Muscle of leg (tissue), 11 donors: ENCODE results near the gene TJAP1. TPM values are rescaled to one million over a fixed set of nuclear protein-coding genes. Genes with fewer than 3 reads are reported as not detected.

Source experiments
- DNase-seq: peaks from one replicate; pipeline ENCODE4 v3.0.0; 2013
- H3K27ac ChIP-seq: one replicate; pipeline ENCODE4 v1.5.1; 2013; ENCODE audit warnings: mild to moderate bottlenecking, low read length, control low read depth
- H3K27me3 ChIP-seq: one replicate; pipeline ENCODE4 v1.6.1; 2013; ENCODE audit warnings: low read length; ENCODE audit not compliant: control insufficient read depth, insufficient read depth
- H3K36me3 ChIP-seq: one replicate; pipeline ENCODE4 v1.6.1; 2013; ENCODE audit warnings: low read length; ENCODE audit not compliant: control insufficient read depth, insufficient read depth
- H3K4me1 ChIP-seq: one replicate; pipeline ENCODE4 v1.6.1; 2013; ENCODE audit warnings: low read length; ENCODE audit not compliant: control insufficient read depth, insufficient read depth
- H3K4me3 ChIP-seq: one replicate; pipeline ENCODE4 v1.5.1; 2013; ENCODE audit warnings: low read length, control low read depth
- H3K9me3 ChIP-seq: replicated peaks from 2 replicates; pipeline ENCODE4 v1.6.1; 2013; ENCODE audit warnings: low read depth, low read length; ENCODE audit not compliant: control insufficient read depth
- WGBS: methylation state at CpG from one replicate; pipeline ENCODE4 v1.1.5; 2013; ENCODE audit warnings: missing lambda C conversion rate; ENCODE audit not compliant: insufficient coverage; 5-methylcytosine and 5-hydroxymethylcytosine counted together
- polyA plus RNA-seq, 8 donors: library from polyadenylated mRNA; unstranded; fragments of 120-200 nt; gene quantifications; one replicate each; pipeline versions ENCODE4 v1.2.1 to v1.2.3, GENCODE V29; 2013; ENCODE audit warnings: inconsistent platforms in 1 of 8, low replicate concordance in 1 of 8; ENCODE audit not compliant: insufficient read length in 8 of 8, insufficient read depth in 1 of 8
- total RNA-seq: library from RNA; stranded (reverse); fragments of 120-200 nt; gene quantifications from one replicate; pipeline ENCODE4 v1.2.4, GENCODE V29; 2013

The TJAP1 gene
- total and polyA plus RNA-seq, 9 donors, result 15.9 to 31.4 (median 25.0) TPM

DNA sequence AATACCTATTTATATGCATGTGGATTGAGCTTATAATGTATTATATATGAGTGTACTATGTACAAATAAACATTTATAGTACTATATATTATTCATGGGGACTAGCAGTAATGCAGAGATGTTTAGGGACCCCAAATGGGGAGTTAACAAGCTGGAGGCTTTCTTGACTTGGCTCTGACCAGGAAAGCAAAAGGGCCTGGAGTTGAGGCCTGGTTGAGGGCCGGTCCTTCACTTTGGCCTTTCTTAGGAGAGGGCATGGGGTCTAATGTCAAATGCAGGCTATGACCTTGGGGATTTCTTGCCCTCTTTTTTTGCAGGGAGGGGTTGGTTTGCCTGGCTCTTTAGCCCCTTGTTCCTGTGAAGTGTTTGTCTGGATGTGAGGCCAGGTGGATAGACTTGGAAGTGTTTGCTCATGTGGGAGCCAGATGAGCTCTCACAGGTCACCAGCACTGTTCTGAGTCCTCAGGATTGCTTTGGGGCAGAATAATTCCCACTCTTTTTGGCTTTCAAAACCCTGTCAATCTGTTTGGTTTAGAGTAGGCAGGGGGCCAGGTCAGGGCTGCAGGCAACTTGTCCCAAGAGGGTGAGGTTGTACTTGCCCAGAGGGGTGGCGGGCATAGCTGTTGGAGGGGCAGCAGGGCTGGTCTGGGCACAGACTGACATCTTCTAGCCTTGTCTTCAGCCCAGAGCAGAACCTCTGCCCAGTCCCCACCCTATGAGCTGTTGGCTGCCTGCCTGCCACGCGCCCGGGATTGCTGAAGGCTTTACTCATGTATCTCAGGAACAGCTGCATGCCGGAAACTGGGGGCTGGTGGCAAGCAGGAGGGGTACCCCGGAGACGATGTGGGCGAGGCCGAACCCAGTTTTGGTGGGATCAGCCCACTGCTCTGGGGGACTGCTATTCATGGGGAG lies 14.6 kb downstream of the TJAP1 start:
- peak; percentile 83 for DNase-seq
- peaks cover 9% of the 10 kb centered on the region for H3K36me3 ChIP-seq
- H3K27me3 ChIP-seq, result no peaks in the 10 kb centered on the region
- 46% methylated on average over 6 of the region's 10 CpGs for WGBS
- peaks cover 53% of the 10 kb centered on the region for H3K4me1 ChIP-seq
- peak overlapping the region; percentile 75 for H3K27ac ChIP-seq
- H3K9me3 ChIP-seq, result no peaks in the 10 kb centered on the region
- no peak overlapping the region for H3K4me3 ChIP-seq

DNA sequence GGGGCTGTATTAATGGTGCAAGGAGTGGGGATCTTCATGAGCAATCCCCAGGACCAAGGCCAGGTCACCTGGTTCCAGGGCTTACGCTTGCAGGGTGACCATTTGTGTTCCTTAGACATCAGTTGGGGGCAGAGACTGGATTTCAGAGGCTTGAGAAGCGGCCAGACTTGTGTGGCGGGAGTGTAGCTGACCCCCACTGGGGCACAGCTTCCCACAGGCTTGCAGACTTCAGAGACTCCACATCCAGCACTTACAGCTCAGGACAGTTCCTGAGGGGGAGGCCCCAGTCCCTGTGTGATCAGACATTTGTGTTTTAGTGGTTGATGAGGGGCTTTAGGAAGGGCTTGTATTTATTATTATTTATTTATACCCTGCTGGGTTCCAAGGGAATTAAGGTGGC lies 15.3 kb downstream of the TJAP1 start:
- Histone ChIP-seq H3K4me3 (no peak overlapping the region), H3K4me1 (peaks cover 59% of the 10 kb centered on the region), H3K36me3 (peaks cover 7% of the 10 kb centered on the region), H3K27me3 (no peaks in the 10 kb centered on the region), H3K9me3 (no peaks in the 10 kb centered on the region), H3K27ac (peak overlapping the region; percentile 45)
- WGBS, result 73% methylated on average over 2 of the region's 3 CpGs
- peak; percentile 44 for DNase-seq

DNA sequence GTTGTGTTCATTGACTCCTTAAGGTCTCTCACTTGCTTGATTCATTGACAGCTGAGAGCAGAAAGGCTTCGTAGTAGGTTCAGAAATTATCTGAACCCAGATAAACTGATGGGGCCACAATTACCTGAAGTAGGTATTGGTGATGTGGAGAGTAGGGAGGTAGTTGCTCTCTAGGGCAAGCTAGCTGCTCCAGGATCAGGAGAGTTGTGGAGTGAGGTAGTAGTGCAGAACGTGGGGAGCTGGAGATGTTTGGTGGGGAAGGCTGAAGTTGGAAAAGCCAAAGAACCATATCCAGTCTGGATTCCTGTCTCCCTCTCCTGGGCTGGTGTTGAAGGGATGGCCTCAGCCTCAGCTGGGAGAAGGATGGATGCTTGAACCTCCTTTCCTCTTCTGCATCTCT lies 15.9 kb downstream of the TJAP1 start:
- Histone ChIP-seq H3K9me3 (no peaks in the 10 kb centered on the region), H3K4me3 (no peak overlapping the region), H3K4me1 (peaks cover 62% of the 10 kb centered on the region), H3K27me3 (no peaks in the 10 kb centered on the region), H3K27ac (peak overlapping the region; percentile 31), H3K36me3 (peaks cover 9% of the 10 kb centered on the region)
- WGBS, result 50% methylated on average over 2 of the region's 2 CpGs
- no peak for DNase-seq

DNA sequence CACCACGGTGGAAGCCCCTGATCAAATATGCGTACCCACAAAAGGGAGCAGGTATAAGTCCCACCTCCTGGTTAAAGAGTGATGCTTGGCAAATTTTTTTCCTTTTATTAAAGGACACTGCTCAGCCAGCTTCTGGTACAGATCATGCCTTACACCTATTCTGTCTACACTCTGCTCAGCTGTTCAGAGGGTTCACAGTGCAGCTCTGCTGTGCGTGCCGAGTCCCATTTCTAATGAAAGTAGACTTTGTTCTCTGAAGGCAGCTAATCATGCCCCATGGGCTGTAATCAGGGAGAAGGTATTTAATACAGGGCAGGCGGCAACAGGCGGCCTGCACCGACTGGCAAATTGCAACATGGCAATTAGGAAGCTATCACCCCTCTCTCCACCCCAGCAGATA lies 16.5 kb downstream of the TJAP1 start:
- Histone ChIP-seq H3K4me1 (peaks cover 65% of the 10 kb centered on the region), H3K27ac (no peak overlapping the region), H3K4me3 (no peak overlapping the region), H3K36me3 (peaks cover 10% of the 10 kb centered on the region), H3K9me3 (no peaks in the 10 kb centered on the region), H3K27me3 (no peaks in the 10 kb centered on the region)
- WGBS, result 95% methylated on average over 3 of the region's 7 CpGs
- DNase-seq, result no peak

- Histone ChIP-seq H3K27me3 (no peaks in the 10 kb centered on the region), H3K36me3 (peaks cover 13% of the 10 kb centered on the region), H3K27ac (no peak overlapping the region), H3K9me3 (no peaks in the 10 kb centered on the region), H3K4me3 (no peak overlapping the region), H3K4me1 (peaks cover 70% of the 10 kb centered on the region)
- 100% methylated on average over 2 of the region's 6 CpGs for WGBS
- DNase-seq, result no peak
Observed at GRCh38 chr6:43494321-43494720, 17.0 kb downstream of the TJAP1 start.

- Histone ChIP-seq H3K9me3 (no peaks in the 10 kb centered on the region), H3K27me3 (no peaks in the 10 kb centered on the region), H3K27ac (no peak overlapping the region), H3K4me1 (peaks cover 74% of the 10 kb centered on the region), H3K36me3 (peaks cover 18% of the 10 kb centered on the region), H3K4me3 (no peak overlapping the region)
- no peak for DNase-seq
- 93% methylated on average over 3 of the region's 4 CpGs for WGBS
Observed at GRCh38 chr6:43494766-43495165, 17.4 kb downstream of the TJAP1 start.

DNA sequence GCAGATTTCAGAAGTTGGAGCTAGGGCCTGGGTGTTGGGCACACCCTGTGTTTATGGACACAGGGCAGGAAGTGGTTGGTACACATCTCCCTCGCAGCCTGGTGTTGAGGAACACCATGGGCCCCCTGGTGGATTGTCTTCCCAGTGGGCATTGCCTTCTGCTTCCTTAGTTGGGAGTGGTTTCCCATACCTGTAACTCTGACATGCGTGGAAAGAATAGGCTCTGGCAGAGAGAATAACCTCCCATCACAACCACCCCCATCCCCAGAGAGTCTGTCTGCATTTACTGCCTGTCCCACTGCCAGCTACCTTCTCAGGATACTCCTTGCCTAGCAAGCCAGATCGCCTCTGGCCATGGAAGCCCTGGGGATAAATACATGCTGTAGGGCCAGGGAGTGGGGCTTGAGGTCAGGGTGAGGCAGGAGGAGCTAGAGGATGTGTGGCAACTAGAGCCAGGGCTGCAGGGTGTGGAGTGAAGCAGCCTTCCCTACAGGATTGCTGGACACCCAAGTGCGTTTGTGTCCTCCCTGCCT lies 18.1 kb downstream of the TJAP1 start:
- 53% methylated on average over 2 of the region's 4 CpGs for whole genome bisulfite sequencing
- Histone ChIP-seq H3K4me3 (no peak overlapping the region), H3K27me3 (no peaks in the 10 kb centered on the region), H3K4me1 (peaks cover 81% of the 10 kb centered on the region), H3K9me3 (no peaks in the 10 kb centered on the region), H3K36me3 (peaks cover 25% of the 10 kb centered on the region), H3K27ac (no peak overlapping the region)
- DNase-seq, result no peak

GRCh38 chr6:43496370-43497128 lies 19.2 kb downstream of the TJAP1 start:
- Histone ChIP-seq H3K36me3 (peaks cover 34% of the 10 kb centered on the region), H3K4me3 (no peak overlapping the region), H3K27me3 (no peaks in the 10 kb centered on the region), H3K4me1 (peaks cover 87% of the 10 kb centered on the region), H3K27ac (no peak overlapping the region), H3K9me3 (no peaks in the 10 kb centered on the region)
- no peak for DNase-seq
- WGBS, result 58% methylated on average over 11 of the region's 18 CpGs

- no peak overlapping the region for H3K27ac ChIP-seq
- peaks cover 38% of the 10 kb centered on the region for H3K36me3 ChIP-seq
- H3K4me1 ChIP-seq, result peaks cover 83% of the 10 kb centered on the region
- WGBS, result no CpG with 5 or more reads among the region's 6 CpGs
- no peak for DNase-seq
- H3K9me3 ChIP-seq, result no peaks in the 10 kb centered on the region
- no peak overlapping the region for H3K4me3 ChIP-seq
- no peaks in the 10 kb centered on the region for H3K27me3 ChIP-seq
Observed at GRCh38 chr6:43497129-43497396, 19.7 kb downstream of the TJAP1 start.

DNA sequence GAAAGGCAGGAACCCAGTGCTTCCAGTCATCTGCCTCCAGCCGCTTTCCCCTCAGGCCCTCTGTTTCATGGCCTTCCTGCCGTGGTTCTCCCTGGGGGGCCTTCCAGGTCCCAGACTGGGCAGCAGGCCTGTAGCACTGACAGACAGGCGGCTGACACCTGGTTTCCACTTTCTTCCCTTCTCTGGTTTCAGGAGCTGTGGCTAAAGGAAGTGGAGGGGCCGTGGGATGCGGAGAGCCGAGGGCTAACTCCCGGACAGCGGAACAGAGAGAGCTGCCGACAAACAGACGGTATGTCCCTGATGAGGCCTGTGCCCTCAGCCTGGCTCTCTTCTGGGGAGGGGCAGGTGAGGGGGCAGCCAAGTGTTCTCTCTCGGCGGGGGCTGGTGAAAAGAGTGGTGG lies 20.3 kb downstream of the TJAP1 start:
- WGBS, result 68% methylated on average over 8 of the region's 12 CpGs
- DNase-seq, result no peak
- Histone ChIP-seq H3K36me3 (peaks cover 44% of the 10 kb centered on the region), H3K4me3 (no peak overlapping the region), H3K27ac (no peak overlapping the region), H3K9me3 (no peaks in the 10 kb centered on the region), H3K4me1 (peaks cover 77% of the 10 kb centered on the region), H3K27me3 (no peaks in the 10 kb centered on the region)
